Activated CD4-positive, CD25-positive, alpha-beta regulatory T cell treated with anti-CD3 and anti-CD28 coated beads, Interleukin-2, amount 50 U/mL, for 16 hours (primary cell): Measurements from ENCODE around the gene LRRC72.

Experiments
- DNase-seq: peaks from one replicate; pipeline ENCODE4 v3.0.0-alpha.2; 2020; ENCODE audit warnings: low read depth, low spot score

The LRRC72 gene

DNA sequence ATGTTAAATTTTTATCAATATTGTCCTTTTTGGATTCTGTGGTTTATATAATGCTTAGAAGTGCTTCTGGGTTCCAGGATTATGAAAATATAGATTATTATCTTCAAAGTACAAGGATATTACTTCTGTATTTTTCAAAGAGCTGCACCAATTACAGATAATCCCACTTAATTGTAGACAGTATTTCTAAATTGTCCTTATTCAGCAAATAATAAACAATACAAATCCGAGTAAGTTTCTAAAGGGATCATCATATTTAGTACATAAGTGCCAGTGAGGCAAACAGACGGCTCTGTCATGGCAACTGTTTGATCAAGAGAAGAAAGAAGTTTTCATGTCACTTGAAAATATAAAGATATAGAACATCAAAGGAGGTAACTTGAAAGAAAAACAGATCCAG lies 99.8 kb downstream of the LRRC72 start:
- no peak for DNase-seq

DNA sequence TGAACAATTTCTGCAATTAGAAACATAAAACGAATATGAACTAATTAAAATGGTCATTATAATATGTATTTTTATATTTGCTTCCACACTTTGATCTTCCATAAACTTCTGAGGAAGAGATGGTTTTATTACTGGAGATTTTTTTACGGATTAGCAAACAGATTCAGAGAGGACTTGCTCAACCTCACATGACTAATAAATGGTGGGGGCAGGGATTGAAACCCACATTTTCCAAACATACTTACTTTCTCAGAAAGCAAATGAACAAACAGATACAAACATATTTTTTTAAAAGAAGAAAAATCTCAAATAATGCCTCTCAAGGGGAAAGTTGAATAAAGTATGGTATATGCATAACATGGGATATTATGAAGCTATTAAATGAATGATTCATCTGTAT lies 100.6 kb downstream of the LRRC72 start:
- no peak for DNase-seq

DNA sequence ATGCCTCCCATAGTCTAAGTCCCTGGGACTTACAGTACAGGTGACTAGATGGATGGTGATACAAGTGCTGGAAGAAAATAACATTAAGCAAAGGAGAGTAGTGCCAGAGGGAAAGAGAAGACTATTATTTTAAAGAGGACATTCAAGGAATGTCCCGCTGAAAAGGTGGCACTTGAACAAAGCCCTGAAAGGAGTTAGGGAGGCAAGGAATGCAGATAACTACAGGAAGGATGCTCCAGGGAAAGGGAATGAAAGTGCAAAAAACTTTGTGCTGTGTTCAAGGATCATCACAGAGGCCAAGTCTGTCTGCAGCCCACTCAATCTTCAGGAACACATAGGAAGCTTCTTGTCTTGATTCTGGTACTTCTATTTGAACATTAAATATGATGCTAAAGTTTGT lies 104.0 kb downstream of the LRRC72 start:
- DNase-seq = no peak
